ENCODE results near the gene ABHD17B.

ABHD17B gene

DNA sequence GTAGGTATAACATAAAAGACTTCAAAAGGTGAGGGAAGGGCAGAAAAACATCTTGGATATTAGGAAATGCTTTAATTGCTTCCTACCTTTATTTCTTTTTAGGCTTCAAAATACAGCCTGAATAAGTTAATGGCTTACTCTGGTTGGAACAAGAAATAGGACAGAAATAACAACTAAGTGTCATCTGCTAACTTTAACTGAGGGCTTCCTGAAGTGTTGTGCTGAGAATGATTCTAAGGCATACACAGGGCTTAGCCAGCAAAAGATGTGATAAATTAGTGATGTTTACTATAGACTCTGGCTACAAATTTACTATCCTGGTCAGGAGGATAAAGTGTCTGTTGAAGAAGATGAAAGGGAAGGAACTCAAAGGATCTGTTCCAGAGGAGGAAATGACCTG is 34.2 kb downstream of the ABHD17B start:
- DNase-seq (ENCODE audit: low read depth), result no peak

GRCh38 chr9:71876106-71876505 is 34.9 kb downstream of the ABHD17B start:
- no peak for DNase-seq (ENCODE audit: low read depth)

GRCh38 chr9:71875345-71875744 is 35.6 kb downstream of the ABHD17B start:
- DNase-seq (ENCODE audit: low read depth), result no peak

- no peak for DNase-seq (ENCODE audit: low read depth)
These were observed 47.4 kb downstream of the ABHD17B start for GRCh38 chr9:71863631-71864030.

GRCh38 chr9:71861618-71862017 is 49.4 kb downstream of the ABHD17B start:
- DNase-seq (ENCODE audit: low read depth), result no peak

- no peak for DNase-seq (ENCODE audit: low read depth)
These were observed 51.1 kb downstream of the ABHD17B start for GRCh38 chr9:71859939-71860338.

GRCh38 chr9:71858812-71859211 is 52.2 kb downstream of the ABHD17B start:
- DNase-seq (ENCODE audit: low read depth), result no peak

DNA sequence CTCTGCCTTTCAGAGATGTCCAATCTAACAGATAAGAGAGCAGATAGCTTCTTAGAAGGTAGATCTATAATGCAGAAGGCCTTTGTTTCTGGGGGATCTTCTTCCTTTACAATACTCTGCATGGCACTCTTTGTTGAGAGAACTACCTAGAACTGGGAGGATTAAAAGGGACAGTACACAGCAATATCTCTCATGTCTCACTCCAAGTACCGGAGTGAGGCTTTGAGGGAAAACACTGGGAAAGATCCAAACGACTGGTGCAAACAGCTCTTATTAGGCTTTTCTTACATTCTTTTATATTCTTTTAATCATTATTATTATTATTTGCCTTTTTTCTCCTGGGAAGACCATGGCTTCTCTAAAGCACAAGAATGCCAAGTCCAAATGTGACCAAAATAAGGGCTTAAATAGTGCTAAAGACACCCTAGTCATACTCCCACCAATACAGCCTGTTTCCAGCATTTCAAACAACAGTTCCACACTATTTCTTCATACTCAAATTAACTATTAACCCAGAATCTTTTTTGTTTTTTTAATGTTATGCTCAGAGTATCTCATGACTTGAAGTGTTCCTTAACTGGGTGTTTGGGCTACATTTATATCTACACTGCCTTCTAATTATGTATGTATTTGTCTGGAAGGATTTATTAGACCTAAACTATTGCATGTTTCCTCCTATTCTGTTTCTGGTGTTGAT is 52.7 kb downstream of the ABHD17B start:
- no peak for DNase-seq (ENCODE audit: low read depth)

DNA sequence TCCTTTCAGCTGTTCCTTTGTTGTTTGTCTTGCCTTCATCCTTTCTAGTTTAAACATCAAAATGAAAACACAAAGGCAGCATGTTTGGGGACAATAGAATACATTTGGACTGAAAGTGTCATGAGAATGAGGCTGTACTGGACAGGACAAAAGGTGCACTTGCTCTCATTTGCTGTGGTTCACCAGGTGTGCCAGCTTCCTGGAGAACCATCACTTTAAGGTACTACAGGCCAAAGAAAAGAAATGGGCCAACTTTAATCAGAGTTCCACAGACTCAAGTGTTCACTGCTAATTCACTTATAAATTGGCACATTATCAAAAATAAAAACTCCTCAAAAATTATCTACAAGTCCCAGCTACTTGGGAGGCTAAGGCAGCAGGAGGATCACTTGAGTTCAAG is 53.8 kb downstream of the ABHD17B start:
- DNase-seq (ENCODE audit: low read depth), result no peak

DNA sequence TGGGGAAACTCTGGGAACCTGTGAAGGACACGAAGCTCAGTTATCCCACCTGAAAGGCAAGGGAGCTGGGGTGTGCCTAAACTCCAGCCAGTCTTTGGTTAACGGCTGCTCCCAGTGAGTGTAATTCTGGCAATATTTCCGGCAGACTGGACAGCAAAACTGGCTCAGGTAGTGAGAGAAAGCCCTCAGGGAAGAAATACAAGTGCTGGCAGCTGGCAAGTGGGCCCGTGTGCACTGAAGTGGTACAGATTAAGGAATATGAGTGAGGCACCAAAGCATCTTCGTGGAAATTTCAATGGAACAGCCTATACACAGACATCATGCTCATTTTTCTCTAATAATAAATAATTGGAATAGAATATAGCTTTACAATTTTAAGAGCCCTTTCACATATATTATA is 56.2 kb downstream of the ABHD17B start:
- DNase-seq (ENCODE audit: low read depth), result no peak

GRCh38 chr9:71853084-71853483 is 57.9 kb downstream of the ABHD17B start:
- DNase-seq (ENCODE audit: low read depth), result no peak

GRCh38 chr9:71850996-71851395 is 60.0 kb downstream of the ABHD17B start:
- DNase-seq (ENCODE audit: low read depth), result no peak

DNA sequence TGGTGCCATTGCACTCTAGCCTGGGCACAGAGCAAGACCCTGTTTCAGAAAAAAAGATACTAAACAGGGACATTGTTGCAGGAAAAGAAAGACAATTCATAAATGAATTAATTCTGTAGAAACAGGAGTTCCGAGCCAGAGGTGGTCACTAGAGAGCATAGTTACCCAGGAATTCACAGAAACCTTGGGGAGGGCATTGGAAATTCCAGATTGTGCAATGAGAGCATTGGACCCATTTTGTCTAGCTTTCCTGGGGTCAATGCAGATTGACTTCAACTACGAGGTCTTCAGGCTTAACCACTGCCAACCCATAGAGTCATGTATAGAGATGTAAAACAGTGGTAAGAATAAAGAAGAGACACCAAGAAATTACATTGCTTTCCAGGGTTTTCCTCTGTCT is 63.1 kb downstream of the ABHD17B start:
- no peak for DNase-seq (ENCODE audit: low read depth)

- DNase-seq (ENCODE audit: low read depth), result no peak
These were observed 66.2 kb downstream of the ABHD17B start for GRCh38 chr9:71844808-71845207.

DNA sequence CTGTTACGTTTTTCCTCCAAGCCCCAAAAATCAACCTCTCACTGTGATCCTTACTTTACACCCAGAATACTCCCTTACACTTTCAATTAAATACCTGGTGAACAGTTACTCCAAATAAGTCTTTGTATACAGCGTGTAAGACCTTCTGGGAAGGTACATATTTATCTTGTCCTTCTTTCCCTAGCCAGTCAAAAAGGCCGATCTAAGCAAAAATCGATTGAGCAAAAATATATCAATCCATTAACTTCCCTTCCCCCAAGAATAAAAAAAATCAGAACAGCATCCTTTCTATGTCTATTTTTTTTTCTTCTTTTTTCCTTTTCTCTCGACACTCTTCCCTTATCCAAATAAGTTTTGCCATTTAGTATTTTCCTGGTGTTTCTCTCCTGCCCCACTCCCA is 71.3 kb downstream of the ABHD17B start:
- DNase-seq (ENCODE audit: low read depth), result no peak

- no peak for DNase-seq (ENCODE audit: low read depth)
These were observed 75.4 kb downstream of the ABHD17B start for GRCh38 chr9:71835596-71835995.

- no peak for DNase-seq (ENCODE audit: low read depth)
These were observed 80.1 kb downstream of the ABHD17B start for GRCh38 chr9:71830929-71831328.

DNA sequence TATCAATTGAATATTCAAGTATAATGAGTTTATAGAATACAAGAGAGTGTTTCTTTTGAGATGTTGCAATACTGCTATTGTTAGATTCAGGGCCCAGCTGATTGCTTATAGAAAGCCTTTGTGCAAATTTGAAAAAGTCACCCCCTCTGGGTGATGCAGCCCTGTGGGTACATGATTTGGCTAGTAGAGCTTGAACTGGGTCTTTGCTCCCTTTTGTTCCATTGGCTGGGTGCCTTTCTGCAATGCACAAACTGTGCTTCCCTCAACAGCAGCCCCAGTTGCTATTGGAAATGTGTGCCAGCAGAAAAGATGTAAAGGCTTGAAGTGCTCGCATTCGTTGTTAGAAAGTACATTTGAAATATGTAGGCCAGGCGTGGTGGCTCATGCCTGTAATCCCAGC is 80.8 kb downstream of the ABHD17B start:
- no peak for DNase-seq (ENCODE audit: low read depth)

- no peak for DNase-seq (ENCODE audit: low read depth)
These were observed 84.7 kb downstream of the ABHD17B start for GRCh38 chr9:71826279-71826678.

DNA sequence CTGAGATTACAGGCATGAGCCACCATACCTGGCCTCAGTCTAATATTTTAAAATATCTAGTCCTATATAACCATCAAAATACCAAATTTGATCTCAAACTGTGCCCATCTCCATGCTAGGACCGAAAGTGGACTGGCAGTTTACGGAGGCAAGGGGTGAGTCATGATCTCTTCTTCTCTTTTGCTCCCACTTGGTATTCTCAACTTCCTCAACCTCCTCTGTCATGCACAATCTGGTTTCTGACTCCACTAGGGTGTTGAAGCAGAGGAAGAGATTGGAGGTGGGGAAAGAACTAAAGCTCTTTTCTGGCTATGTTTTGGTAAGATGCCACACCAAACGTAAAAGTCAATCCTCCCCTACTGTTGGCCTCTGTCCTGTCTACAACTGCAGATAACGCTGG is 86.7 kb downstream of the ABHD17B start:
- no peak for DNase-seq (ENCODE audit: low read depth)

DNA sequence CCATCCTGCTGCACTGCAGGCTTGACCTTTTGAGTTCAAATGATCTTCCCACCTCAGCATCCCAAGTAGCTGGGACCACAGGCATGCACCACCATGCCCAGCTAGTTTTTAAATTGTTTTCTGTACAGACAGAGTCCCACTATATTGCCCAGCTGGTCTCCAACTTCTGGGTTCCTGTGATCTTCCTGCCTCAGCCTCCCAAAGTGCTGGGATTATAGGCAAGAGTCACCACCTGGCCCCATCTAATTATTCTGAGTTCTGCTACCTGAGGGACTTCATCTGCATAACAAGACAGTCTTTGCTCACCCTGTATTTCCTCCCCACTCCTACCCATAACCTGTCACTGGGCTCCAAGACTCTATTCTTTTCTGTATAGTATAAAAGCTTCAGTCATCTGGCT is 88.1 kb downstream of the ABHD17B start:
- DNase-seq (ENCODE audit: low read depth), result no peak

DNA sequence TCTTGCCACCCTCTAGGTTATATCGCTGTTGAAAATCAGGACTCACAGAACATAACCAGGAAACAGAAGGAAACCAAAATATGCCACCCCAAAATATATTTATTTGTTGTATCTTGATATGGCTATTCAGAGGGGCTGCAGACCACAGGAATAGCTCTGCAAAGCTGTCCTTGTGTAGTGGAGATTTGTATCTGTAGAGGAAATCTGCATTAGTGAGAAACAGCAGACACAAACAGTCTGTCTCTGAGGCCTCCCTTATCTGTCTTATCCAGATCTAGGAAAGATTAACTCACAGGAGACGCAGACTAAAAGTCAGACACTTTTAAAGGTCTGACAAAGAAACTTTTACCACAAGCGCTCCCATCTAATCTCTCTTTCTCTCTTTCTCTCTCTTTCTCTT is 88.5 kb downstream of the ABHD17B start:
- no peak for DNase-seq (ENCODE audit: low read depth)

GRCh38 chr9:71821405-71821804 is 89.6 kb downstream of the ABHD17B start:
- no peak for DNase-seq (ENCODE audit: low read depth)

- DNase-seq (ENCODE audit: low read depth), result peak; percentile 47
These were observed 90.5 kb downstream of the ABHD17B start for GRCh38 chr9:71820403-71820921.

Measured in GM04503 (cell line).